ENCODE results near the gene OR9A4.

DNA sequence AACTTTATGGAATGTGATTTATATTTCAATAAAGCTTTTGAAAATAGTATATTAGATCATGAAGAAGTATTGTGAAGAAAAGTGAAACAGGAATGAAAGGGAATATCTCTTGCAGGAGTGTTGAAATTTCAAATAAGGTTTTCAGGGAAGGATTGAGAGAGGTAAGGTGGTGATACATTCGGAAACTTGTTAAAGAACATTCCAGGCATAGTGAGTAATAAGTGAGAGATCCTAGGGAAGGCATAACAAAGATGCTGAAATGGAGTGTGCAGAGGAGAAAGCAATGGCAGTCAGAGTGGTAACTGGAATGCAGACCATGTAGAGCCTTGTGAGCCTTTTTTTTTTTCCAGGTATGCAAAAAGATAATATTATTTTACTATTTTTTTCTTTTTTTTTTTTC lies 4.1 kb downstream of the OR9A4 start:
- TF ChIP-seq, protein P1, sequence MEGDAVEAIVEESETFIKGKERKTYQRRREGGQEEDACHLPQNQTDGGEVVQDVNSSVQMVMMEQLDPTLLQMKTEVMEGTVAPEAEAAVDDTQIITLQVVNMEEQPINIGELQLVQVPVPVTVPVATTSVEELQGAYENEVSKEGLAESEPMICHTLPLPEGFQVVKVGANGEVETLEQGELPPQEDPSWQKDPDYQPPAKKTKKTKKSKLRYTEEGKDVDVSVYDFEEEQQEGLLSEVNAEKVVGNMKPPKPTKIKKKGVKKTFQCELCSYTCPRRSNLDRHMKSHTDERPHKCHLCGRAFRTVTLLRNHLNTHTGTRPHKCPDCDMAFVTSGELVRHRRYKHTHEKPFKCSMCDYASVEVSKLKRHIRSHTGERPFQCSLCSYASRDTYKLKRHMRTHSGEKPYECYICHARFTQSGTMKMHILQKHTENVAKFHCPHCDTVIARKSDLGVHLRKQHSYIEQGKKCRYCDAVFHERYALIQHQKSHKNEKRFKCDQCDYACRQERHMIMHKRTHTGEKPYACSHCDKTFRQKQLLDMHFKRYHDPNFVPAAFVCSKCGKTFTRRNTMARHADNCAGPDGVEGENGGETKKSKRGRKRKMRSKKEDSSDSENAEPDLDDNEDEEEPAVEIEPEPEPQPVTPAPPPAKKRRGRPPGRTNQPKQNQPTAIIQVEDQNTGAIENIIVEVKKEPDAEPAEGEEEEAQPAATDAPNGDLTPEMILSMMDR (conservative IDR thresholded peaks at IDR 0.05; ENCODE audit: low read depth, low read length): no peak
- no peak for TF ChIP-seq EZH2 (IDR thresholded peaks at IDR 0.05; ENCODE audit: low read length, unreplicated experiment)

Measured in PC-3 (cell line).